HEK293 (cell line): ENCODE measurements around the gene PHKB.

ENCODE experiments used
- HOXD13 ChIP-seq: sonication (generic); formaldehyde crosslinking; IDR thresholded peaks from 2 replicates; pipeline ENCODE4 v1.8.0; 2022; ENCODE audit warnings: missing genetic modification reagents, borderline replicate concordance
- OVOL3 ChIP-seq: fragments of 450-650 bp; formaldehyde crosslinking; IDR thresholded peaks from 2 replicates; pipeline ENCODE4 v1.5.1; 2016; ENCODE audit warnings: missing biosample characterization, missing genetic modification characterization
- TCF7L2 ChIP-seq: IDR thresholded peaks from 2 replicates; pipeline ENCODE4 v1.6.1; 2011; ENCODE audit warnings: low read depth, mild to moderate bottlenecking, inconsistent platforms, low read length, moderate library complexity, borderline replicate concordance
- YY1 ChIP-seq: fragments of 450-650 bp; formaldehyde crosslinking; IDR thresholded peaks from 2 replicates; pipeline ENCODE4 v1.5.1; 2018; ENCODE audit warnings: missing biosample characterization, missing genetic modification characterization
- ZNF155 ChIP-seq: fragments of 450-650 bp; formaldehyde crosslinking; IDR thresholded peaks from 2 replicates; pipeline ENCODE4 v1.5.1; 2016; ENCODE audit warnings: missing biosample characterization, missing genetic modification characterization
- ZNF274 ChIP-seq, 2 experiments: fragments of 200-500 bp in 1 of 2; fragments of 450-650 bp in 1 of 2; sonication (Bioruptor generic) in 1 of 2; formaldehyde crosslinking in 1 of 2; IDR thresholded peaks; 2 replicates each; pipeline versions ENCODE4 v1.5.1 to v1.6.1; 2014 to 2016; ENCODE audit warnings: borderline replicate concordance in 1 of 2, inconsistent platforms in 1 of 2, low read length in 1 of 2, missing biosample characterization in 1 of 2, missing genetic modification characterization in 1 of 2
- ZNF366 ChIP-seq: fragments of 450-650 bp; formaldehyde crosslinking; conservative IDR thresholded peaks from 2 replicates; pipeline ENCODE4 v1.5.1; 2016; ENCODE audit warnings: missing biosample characterization, missing genetic modification characterization
- TF ChIP-seq, protein P1 (sequence below): fragments of 450-650 bp; formaldehyde crosslinking; IDR thresholded peaks from 2 replicates; pipeline ENCODE4 v1.5.1; 2016; ENCODE audit warnings: missing biosample characterization, missing genetic modification characterization
- TF ChIP-seq, protein P2 (sequence below): fragments of 450-650 bp; formaldehyde crosslinking; IDR thresholded peaks from 2 replicates; pipeline ENCODE4 v1.5.1; 2016; ENCODE audit warnings: missing biosample characterization, missing genetic modification characterization, borderline replicate concordance
- TF ChIP-seq, protein P3 (sequence below): fragments of 450-650 bp; formaldehyde crosslinking; IDR thresholded peaks from 2 replicates; pipeline ENCODE4 v1.5.1; 2017; ENCODE audit warnings: missing biosample characterization, missing genetic modification characterization

DNA sequence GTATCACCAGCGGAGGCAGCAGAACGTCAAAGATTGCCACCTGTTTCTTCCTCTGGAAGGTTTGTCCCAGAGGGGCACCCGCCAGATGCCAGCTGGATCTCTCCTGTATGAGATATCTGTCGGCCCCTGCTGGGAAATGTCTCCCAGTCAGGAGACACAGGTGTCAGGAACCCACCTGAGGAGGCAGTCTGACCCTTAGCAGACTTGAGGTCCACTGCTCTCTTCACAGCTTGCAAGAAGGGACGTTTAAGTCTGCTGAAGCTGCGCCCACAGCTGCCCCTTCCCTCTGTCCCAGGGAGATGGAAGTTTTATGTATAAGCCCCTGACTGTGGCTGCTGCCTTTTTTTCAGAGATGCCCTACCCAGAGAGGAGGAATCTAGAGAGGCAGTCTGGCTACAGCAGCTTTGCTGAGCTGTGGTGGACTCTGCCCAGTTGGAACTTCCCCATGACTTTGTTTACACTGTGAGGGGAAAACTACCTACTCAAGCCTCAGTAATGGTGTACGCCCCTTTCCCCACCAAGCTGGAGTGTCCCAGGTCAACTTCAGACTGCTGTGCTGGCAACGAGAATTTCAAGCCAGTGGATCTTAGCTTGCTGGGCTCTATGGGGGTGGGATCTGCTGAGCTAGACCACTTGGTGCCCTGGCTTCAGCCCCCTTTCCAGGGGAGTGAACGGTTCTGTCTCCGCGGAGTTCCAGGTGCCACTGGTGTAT is 92.9 kb downstream of the PHKB start:
- TF ChIP-seq, protein P1, sequence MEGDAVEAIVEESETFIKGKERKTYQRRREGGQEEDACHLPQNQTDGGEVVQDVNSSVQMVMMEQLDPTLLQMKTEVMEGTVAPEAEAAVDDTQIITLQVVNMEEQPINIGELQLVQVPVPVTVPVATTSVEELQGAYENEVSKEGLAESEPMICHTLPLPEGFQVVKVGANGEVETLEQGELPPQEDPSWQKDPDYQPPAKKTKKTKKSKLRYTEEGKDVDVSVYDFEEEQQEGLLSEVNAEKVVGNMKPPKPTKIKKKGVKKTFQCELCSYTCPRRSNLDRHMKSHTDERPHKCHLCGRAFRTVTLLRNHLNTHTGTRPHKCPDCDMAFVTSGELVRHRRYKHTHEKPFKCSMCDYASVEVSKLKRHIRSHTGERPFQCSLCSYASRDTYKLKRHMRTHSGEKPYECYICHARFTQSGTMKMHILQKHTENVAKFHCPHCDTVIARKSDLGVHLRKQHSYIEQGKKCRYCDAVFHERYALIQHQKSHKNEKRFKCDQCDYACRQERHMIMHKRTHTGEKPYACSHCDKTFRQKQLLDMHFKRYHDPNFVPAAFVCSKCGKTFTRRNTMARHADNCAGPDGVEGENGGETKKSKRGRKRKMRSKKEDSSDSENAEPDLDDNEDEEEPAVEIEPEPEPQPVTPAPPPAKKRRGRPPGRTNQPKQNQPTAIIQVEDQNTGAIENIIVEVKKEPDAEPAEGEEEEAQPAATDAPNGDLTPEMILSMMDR: no peak
- TF ChIP-seq, protein P2, sequence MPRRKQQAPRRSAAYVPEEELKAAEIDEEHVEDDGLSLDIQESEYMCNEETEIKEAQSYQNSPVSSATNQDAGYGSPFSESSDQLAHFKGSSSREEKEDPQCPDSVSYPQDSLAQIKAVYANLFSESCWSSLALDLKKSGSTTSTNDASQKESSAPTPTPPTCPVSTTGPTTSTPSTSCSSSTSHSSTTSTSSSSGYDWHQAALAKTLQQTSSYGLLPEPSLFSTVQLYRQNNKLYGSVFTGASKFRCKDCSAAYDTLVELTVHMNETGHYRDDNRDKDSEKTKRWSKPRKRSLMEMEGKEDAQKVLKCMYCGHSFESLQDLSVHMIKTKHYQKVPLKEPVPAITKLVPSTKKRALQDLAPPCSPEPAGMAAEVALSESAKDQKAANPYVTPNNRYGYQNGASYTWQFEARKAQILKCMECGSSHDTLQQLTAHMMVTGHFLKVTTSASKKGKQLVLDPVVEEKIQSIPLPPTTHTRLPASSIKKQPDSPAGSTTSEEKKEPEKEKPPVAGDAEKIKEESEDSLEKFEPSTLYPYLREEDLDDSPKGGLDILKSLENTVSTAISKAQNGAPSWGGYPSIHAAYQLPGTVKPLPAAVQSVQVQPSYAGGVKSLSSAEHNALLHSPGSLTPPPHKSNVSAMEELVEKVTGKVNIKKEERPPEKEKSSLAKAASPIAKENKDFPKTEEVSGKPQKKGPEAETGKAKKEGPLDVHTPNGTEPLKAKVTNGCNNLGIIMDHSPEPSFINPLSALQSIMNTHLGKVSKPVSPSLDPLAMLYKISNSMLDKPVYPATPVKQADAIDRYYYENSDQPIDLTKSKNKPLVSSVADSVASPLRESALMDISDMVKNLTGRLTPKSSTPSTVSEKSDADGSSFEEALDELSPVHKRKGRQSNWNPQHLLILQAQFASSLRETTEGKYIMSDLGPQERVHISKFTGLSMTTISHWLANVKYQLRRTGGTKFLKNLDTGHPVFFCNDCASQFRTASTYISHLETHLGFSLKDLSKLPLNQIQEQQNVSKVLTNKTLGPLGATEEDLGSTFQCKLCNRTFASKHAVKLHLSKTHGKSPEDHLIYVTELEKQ (tag by site-specific recombination): no peak
- TF ChIP-seq ZNF274 (IDR thresholded peaks at IDR 0.05; ENCODE audit: low read length) (no peak), ZNF274 (tag by site-specific recombination; IDR thresholded peaks at IDR 0.05; ENCODE audit: borderline replicate concordance) (no peak), OVOL3 (no peak), ZNF155 (tag by site-specific recombination) (no peak), ZNF366 (tag by site-specific recombination) (no peak), YY1 (no peak), HOXD13 (CRISPR knock-in tag) (no peak), TCF7L2 (no peak)
- TF ChIP-seq, protein P3, sequence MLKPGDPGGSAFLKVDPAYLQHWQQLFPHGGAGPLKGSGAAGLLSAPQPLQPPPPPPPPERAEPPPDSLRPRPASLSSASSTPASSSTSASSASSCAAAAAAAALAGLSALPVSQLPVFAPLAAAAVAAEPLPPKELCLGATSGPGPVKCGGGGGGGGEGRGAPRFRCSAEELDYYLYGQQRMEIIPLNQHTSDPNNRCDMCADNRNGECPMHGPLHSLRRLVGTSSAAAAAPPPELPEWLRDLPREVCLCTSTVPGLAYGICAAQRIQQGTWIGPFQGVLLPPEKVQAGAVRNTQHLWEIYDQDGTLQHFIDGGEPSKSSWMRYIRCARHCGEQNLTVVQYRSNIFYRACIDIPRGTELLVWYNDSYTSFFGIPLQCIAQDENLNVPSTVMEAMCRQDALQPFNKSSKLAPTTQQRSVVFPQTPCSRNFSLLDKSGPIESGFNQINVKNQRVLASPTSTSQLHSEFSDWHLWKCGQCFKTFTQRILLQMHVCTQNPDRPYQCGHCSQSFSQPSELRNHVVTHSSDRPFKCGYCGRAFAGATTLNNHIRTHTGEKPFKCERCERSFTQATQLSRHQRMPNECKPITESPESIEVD (tag by site-specific recombination): no peak
